MCF 10A (cell line): ENCODE results near the gene GPHN. TPM values are rescaled to one million over a fixed set of nuclear protein-coding genes. Genes with fewer than 3 reads are reported as not detected.
A peak's percentile ranks its signal among the peaks of the same experiment; 100 is the strongest.

Experiments
- BruUV-seq: library from RNA; stranded (reverse); fragments of 400-500 nt; replicated peaks from 2 replicates; lab custom pipeline; 2021; lab: Mats Ljungman, UMichigan
- CTCF ChIA-PET: fragments of 300-600 bp; sonication (Branson Sonifier 250); formaldehyde crosslinking; extraction: SDS; loops from one replicate; lab custom pipeline; 2021; ENCODE audit warnings: antibody characterized with exemption, inconsistent platforms; lab: Yijun Ruan, JAX
- POLR2A ChIA-PET: fragments of 300-600, 350-650 bp; sonication (Branson Sonifier 250); formaldehyde crosslinking; extraction: SDS; loops from one replicate; lab custom pipeline; 2020; ENCODE audit warnings: antibody characterized with exemption, inconsistent platforms; lab: Yijun Ruan, JAX
- DNase-seq: peaks from one replicate; pipeline ENCODE4 v3.0.0-alpha.2; 2018; ENCODE audit not compliant: unreplicated experiment
- H3K27ac Mint-ChIP-seq: one replicate; pipeline ENCODE4 v1.8.0; 2022; ENCODE audit warnings: mild to moderate bottlenecking, low read depth, mixed read lengths; ENCODE audit not compliant: unreplicated experiment
- H3K27me3 Mint-ChIP-seq: one replicate; pipeline ENCODE4 v1.8.0; 2022; ENCODE audit warnings: mixed read lengths; ENCODE audit not compliant: insufficient read depth, unreplicated experiment
- H3K36me3 Mint-ChIP-seq: one replicate; pipeline ENCODE4 v1.8.0; 2022; ENCODE audit warnings: mild to moderate bottlenecking, moderate library complexity, mixed read lengths; ENCODE audit not compliant: insufficient read depth, unreplicated experiment
- H3K4me1 Mint-ChIP-seq: one replicate; pipeline ENCODE4 v1.8.0; 2022; ENCODE audit warnings: mixed read lengths; ENCODE audit not compliant: insufficient read depth, unreplicated experiment
- H3K4me3 Mint-ChIP-seq: one replicate; pipeline ENCODE4 v1.8.0; 2022; ENCODE audit warnings: mild to moderate bottlenecking, moderate library complexity, mixed read lengths; ENCODE audit not compliant: unreplicated experiment
- H3K9me3 Mint-ChIP-seq: one replicate; pipeline ENCODE4 v1.8.0; 2022; ENCODE audit warnings: mixed read lengths; ENCODE audit not compliant: unreplicated experiment
- intact Hi-C: fragments of 100-400 bp; cut with micrococcal nuclease; formaldehyde crosslinking; loops from 2 replicates; pipeline ENCODE4 v1.14.1; 2022
- total RNA-seq: library from RNA; stranded (reverse); gene quantifications from 2 replicates; pipeline ENCODE4 v1.2.3, GENCODE V29; 2022
- TF ChIP-seq, protein P1 (sequence below): fragments of 200-600 bp; IDR thresholded peaks from one replicate; pipeline ENCODE4 v1.8.0; 2022; ENCODE audit warnings: antibody characterized with exemption, mild to moderate bottlenecking; ENCODE audit not compliant: unreplicated experiment

The GPHN gene
- total RNA-seq, 1 experiment from 2014 or later, result 26.8 TPM

DNA sequence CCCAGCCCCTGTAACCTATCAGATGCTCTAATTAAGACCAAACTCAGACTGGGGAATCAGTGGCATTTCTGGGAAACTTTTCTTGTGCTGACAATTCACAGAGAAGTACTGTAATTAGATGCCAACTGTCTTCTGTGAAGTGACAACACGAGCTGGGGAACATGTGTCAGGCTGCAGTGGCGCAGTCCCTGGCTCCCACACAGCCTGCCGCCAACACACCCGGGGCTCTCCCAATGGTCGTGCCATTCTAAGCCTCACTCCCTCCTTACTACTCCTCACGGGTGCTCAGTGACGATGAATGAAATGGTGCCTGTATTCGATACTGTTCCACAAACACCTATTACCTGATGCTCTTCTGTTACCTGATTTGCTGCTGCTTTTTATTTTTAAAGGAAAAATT lies 699.9 kb downstream of the GPHN start:
- no peaks in the 10 kb centered on the region for H3K4me1 Mint-ChIP-seq
- POLR2A ChIA-PET, result no interaction called here
- H3K4me3 Mint-ChIP-seq, result no peak overlapping the region
- no peak for DNase-seq
- no TSS peak for BruUV-seq
- H3K9me3 Mint-ChIP-seq, result no peaks in the 10 kb centered on the region
- CTCF ChIA-PET, result no interaction called here
- intact Hi-C loops, result no loop called here
- no peaks in the 10 kb centered on the region for H3K27me3 Mint-ChIP-seq
- TF ChIP-seq, protein P1, sequence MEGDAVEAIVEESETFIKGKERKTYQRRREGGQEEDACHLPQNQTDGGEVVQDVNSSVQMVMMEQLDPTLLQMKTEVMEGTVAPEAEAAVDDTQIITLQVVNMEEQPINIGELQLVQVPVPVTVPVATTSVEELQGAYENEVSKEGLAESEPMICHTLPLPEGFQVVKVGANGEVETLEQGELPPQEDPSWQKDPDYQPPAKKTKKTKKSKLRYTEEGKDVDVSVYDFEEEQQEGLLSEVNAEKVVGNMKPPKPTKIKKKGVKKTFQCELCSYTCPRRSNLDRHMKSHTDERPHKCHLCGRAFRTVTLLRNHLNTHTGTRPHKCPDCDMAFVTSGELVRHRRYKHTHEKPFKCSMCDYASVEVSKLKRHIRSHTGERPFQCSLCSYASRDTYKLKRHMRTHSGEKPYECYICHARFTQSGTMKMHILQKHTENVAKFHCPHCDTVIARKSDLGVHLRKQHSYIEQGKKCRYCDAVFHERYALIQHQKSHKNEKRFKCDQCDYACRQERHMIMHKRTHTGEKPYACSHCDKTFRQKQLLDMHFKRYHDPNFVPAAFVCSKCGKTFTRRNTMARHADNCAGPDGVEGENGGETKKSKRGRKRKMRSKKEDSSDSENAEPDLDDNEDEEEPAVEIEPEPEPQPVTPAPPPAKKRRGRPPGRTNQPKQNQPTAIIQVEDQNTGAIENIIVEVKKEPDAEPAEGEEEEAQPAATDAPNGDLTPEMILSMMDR, result no peak
- H3K27ac Mint-ChIP-seq, result no peak overlapping the region
- H3K36me3 Mint-ChIP-seq, result no peaks in the 10 kb centered on the region

DNA sequence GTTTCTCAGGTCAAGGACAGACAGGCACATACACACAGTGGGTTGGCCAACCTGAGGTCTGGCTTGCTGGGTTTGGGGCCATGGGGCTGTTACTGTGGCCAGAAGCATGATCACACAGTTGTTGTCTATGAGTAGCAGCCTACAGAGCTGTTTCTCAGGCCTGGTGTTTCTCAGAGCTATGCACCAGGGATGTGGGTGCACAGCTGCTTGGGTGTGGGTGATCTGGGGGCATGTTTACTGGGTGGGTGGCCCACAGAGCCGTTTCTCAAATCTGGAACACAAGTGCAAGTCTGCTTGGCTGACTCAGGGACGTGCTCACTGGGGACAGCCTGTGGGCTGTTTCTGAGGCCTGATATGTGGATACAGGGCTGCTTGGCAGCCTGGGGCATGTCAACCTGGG lies 710.2 kb downstream of the GPHN start:
- ChIA-PET POLR2A (no interaction called here), CTCF (no interaction called here)
- no peaks in the 10 kb centered on the region for H3K9me3 Mint-ChIP-seq
- no peaks in the 10 kb centered on the region for H3K36me3 Mint-ChIP-seq
- no peak for DNase-seq
- TF ChIP-seq, protein P1, result no peak
- no peaks in the 10 kb centered on the region for H3K27me3 Mint-ChIP-seq
- intact Hi-C loops, result no loop called here
- peaks cover 7% of the 10 kb centered on the region for H3K4me1 Mint-ChIP-seq
- H3K27ac Mint-ChIP-seq, result no peak overlapping the region
- BruUV-seq, result no TSS peak
- no peak overlapping the region for H3K4me3 Mint-ChIP-seq

DNA sequence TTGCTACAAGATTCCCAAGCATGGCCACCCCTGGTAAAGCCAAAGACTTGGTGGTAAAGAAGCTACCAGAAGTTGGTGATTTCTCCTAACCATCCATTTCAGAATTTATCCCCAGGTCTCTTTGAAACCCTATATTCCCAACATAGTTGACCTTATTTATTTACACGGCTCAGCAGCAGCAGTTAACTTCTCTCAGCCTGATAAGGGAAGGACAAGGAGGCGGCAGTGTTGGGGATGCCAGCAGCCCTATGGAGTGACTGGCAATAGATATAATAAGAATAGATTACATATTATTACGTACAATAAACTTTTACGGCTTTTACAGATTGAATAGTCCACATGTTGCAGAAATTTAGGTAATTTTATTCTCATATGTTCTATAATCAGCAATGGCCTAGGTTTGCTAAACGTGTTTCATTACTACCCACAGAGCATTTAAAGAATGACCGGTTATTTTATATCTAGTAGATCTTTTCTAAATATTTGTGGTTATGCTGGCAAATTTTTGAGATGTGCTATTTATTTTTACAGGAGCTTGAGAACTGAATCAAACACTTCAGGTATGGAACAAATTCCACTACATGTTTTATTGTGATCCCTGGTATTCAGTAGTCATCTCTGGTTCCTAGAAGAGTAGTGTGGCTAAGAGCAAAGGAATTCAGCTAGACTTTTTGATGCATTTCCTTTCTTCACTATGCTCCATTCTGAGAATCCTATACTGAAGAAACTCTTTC lies 713.5 kb downstream of the GPHN start:
- Mint-ChIP-seq H3K36me3 (no peaks in the 10 kb centered on the region), H3K9me3 (no peaks in the 10 kb centered on the region), H3K4me1 (peaks cover 7% of the 10 kb centered on the region), H3K27ac (no peak overlapping the region), H3K27me3 (no peaks in the 10 kb centered on the region), H3K4me3 (no peak overlapping the region)
- POLR2A ChIA-PET, result interaction anchor here (0.7 to 1.6 kb wide), 3 partner anchors 9 to 324 kb away, joined by 3 read pairs; no protein-coding TSS in a partner anchor
- DNase-seq, result peak; percentile 21
- CTCF ChIA-PET, result interaction anchor here (0.6 kb wide), 1 partner anchor 21 kb away, joined by 4 read pairs; no protein-coding TSS in a partner anchor
- TF ChIP-seq, protein P1, result no peak
- intact Hi-C loops, result no loop called here
- no TSS peak for BruUV-seq

DNA sequence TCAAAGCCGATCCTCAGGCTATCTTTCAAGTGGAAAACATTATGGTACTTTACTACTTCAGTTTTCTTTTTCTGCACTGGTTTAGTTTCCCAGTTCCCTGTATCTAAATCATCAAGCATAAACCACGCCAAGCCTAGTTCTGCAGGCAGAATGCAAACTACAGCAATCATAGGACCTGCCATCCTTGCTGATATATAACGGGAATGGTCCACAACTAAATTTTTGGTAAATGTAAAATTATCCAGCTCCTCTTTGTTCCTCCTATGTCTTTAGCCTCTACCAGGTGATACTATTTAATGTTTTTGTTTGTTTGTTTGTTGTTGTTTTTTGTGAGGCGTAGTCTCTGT lies 714.0 kb downstream of the GPHN start:
- H3K4me3 Mint-ChIP-seq, result no peak overlapping the region
- BruUV-seq, result no TSS peak
- no peak for DNase-seq

More for the DNA sequence above, 714.0 kb downstream of the GPHN start:
- H3K9me3 Mint-ChIP-seq, result no peaks in the 10 kb centered on the region
- H3K4me1 Mint-ChIP-seq, result peaks cover 7% of the 10 kb centered on the region
- H3K36me3 Mint-ChIP-seq, result no peaks in the 10 kb centered on the region
- no peak overlapping the region for H3K27ac Mint-ChIP-seq
- CTCF ChIA-PET, result interaction anchor here (0.6 to 0.7 kb wide), 4 partner anchors 20 to 447 kb away, joined by 3 to 4 read pairs (median 3); no protein-coding TSS in a partner anchor
- TF ChIP-seq, protein P1, result no peak
- H3K27me3 Mint-ChIP-seq, result no peaks in the 10 kb centered on the region
- intact Hi-C loops, result no loop called here
- POLR2A ChIA-PET, result interaction anchor here (0.6 to 1.6 kb wide), 3 partner anchors 8 to 323 kb away, joined by 3 read pairs; no protein-coding TSS in a partner anchor
